H1 (cell line): ENCODE data around the gene UVSSA. TPM values are rescaled to one million over a fixed set of nuclear protein-coding genes. Genes with fewer than 3 reads are reported as not detected.
A peak's percentile ranks its signal among the peaks of the same experiment; 100 is the strongest.

Source experiments
- CTCF ChIA-PET: fragments of 300-600 bp; sonication (Branson Sonifier 250); formaldehyde crosslinking; loops from one replicate; lab custom pipeline; 2021; ENCODE audit not compliant: partially characterized antibody; lab: Charles Lee
- POLR2A ChIA-PET: fragments of 300-600 bp; sonication (Branson Sonifier 250); formaldehyde crosslinking; loops from one replicate; lab custom pipeline; 2021; ENCODE audit warnings: inconsistent platforms; ENCODE audit not compliant: partially characterized antibody; lab: Charles Lee
- DNase-seq, 2 experiments: peaks; one replicate each; pipeline versions ENCODE4 v3.0.0 to v3.0.0-alpha.2; 2010 to 2022; ENCODE audit warnings: low spot score in 2 of 2, low read depth in 1 of 2, mixed read lengths in 1 of 2
- FAIRE-seq: peaks from 2 replicates; lab custom pipeline; 2011; peaks lifted over from hg19 to GRCh38; lab: Jason Lieb, UNC
- H2AFZ ChIP-seq: 2 replicates; pipeline ENCODE4 v1.8.1; 2012; ENCODE audit warnings: low read length, inconsistent platforms
- H2AK5ac ChIP-seq: 2 replicates; pipeline ENCODE4 v1.6.1; 2013; ENCODE audit warnings: low read depth, low read length
- H2BK120ac ChIP-seq: replicated peaks from 2 replicates; pipeline ENCODE3; 2013; ENCODE audit warnings: low read depth, low read length, inconsistent platforms
- H2BK12ac ChIP-seq: 2 replicates; pipeline ENCODE4 v1.6.1; 2013; ENCODE audit warnings: low read depth, low read length
- H2BK15ac ChIP-seq: 2 replicates; pipeline ENCODE4 v1.6.1; 2013; ENCODE audit warnings: low read length
- H2BK20ac ChIP-seq: 2 replicates; pipeline ENCODE4 v1.6.1; 2013; ENCODE audit warnings: low read length
- H2BK5ac ChIP-seq: 2 replicates; pipeline ENCODE4 v1.6.1; 2013; ENCODE audit warnings: low read depth, low read length
- H3K14ac ChIP-seq: 2 replicates; pipeline ENCODE4 v1.6.1; 2013; ENCODE audit warnings: inconsistent platforms; ENCODE audit not compliant: insufficient read length
- H3K18ac ChIP-seq: 2 replicates; pipeline ENCODE4 v1.6.1; 2013; ENCODE audit warnings: low read length; ENCODE audit errors: extremely low read depth
- H3K23ac ChIP-seq: 2 replicates; pipeline ENCODE4 v1.6.1; 2013; ENCODE audit warnings: inconsistent platforms; ENCODE audit not compliant: insufficient read length
- H3K23me2 ChIP-seq: 2 replicates; pipeline ENCODE4 v1.6.1; 2013; ENCODE audit warnings: low read depth, low read length
- H3K27ac ChIP-seq: 2 replicates; pipeline ENCODE4 v1.6.1; 2011; ENCODE audit warnings: low read depth, low read length, inconsistent platforms
- H3K27me3 ChIP-seq, 4 experiments: replicated peaks in 1 of 4; 1 replicate in 1 of 4; 2 replicates in 3 of 4; pipeline versions ENCODE4 v1.6.1 to v1.8.1; 2011 to 2013; ENCODE audit warnings: low read length in 3 of 4, mild to moderate bottlenecking in 3 of 4, inconsistent platforms in 2 of 4, mixed read lengths in 2 of 4, moderate library complexity in 1 of 4; ENCODE audit not compliant: control insufficient read depth in 3 of 4, insufficient read depth in 3 of 4; ENCODE audit errors: extremely low read depth in 1 of 4
- H3K36me3 ChIP-seq, 4 experiments: 2 replicates each; pipeline versions ENCODE4 v1.6.1 to v1.8.1; 2011 to 2013; ENCODE audit warnings: mild to moderate bottlenecking in 4 of 4, low read length in 3 of 4, moderate library complexity in 2 of 4, control low read depth in 1 of 4, inconsistent platforms in 1 of 4; ENCODE audit not compliant: insufficient read depth in 4 of 4, control insufficient read depth in 2 of 4
- H3K4ac ChIP-seq: replicated peaks from 2 replicates; pipeline ENCODE3; 2013; ENCODE audit warnings: low read length, low read depth, mixed read lengths, inconsistent platforms; ENCODE audit not compliant: insufficient read length
- H3K4me1 ChIP-seq, 4 experiments: replicated peaks in 1 of 4; 1 replicate in 1 of 4; 2 replicates in 3 of 4; pipeline versions ENCODE4 v1.6.1 to v1.8.1; 2011 to 2013; ENCODE audit warnings: low read length in 3 of 4, inconsistent platforms in 2 of 4, mixed read lengths in 1 of 4; ENCODE audit not compliant: insufficient read depth in 4 of 4, control insufficient read depth in 3 of 4
- H3K4me2 ChIP-seq, 2 experiments: 2 replicates each; pipeline versions ENCODE4 v1.6.1 to v1.8.1; 2011 to 2013; ENCODE audit warnings: low read depth in 2 of 2, low read length in 2 of 2, control low read depth in 1 of 2, inconsistent platforms in 1 of 2, mild to moderate bottlenecking in 1 of 2; ENCODE audit not compliant: insufficient read depth in 1 of 2
- H3K4me3 ChIP-seq, 4 experiments: fragments of 200-600, 300-600 bp in 1 of 4; sonication (generic), shearing (Covaris generic), sonication (Bioruptor Twin) in 1 of 4; 2 replicates each; pipeline versions ENCODE4 v1.5.1 to v1.8.1; 2011 to 2016; ENCODE audit warnings: low read length in 4 of 4, low read depth in 3 of 4, control low read depth in 2 of 4, inconsistent platforms in 2 of 4, mild to moderate bottlenecking in 2 of 4, mixed read lengths in 1 of 4, moderate library complexity in 1 of 4; ENCODE audit not compliant: insufficient read depth in 2 of 4; ENCODE audit errors: extremely low read depth in 1 of 4
- H3K56ac ChIP-seq: replicated peaks from 2 replicates; pipeline ENCODE3; 2013; ENCODE audit warnings: low read depth, mild to moderate bottlenecking, mixed read lengths, low read length, inconsistent platforms; ENCODE audit not compliant: insufficient read length
- H3K79me1 ChIP-seq: 2 replicates; pipeline ENCODE4 v1.6.1; 2013; ENCODE audit warnings: low read depth, low read length, control low read depth
- H3K79me2 ChIP-seq, 2 experiments: 2 replicates each; pipeline versions ENCODE4 v1.6.1 to v1.8.1; 2012 to 2013; ENCODE audit warnings: low read length in 2 of 2, mild to moderate bottlenecking in 2 of 2, inconsistent platforms in 1 of 2; ENCODE audit not compliant: insufficient read depth in 2 of 2, control insufficient read depth in 1 of 2
- H3K9ac ChIP-seq, 4 experiments: replicated peaks in 1 of 4; 1 replicate in 1 of 4; 2 replicates in 3 of 4; pipeline versions ENCODE4 v1.6.1 to v1.8.1; 2011 to 2013; ENCODE audit warnings: low read depth in 3 of 4, low read length in 3 of 4, control low read depth in 2 of 4, mild to moderate bottlenecking in 2 of 4, moderate library complexity in 2 of 4, inconsistent platforms in 1 of 4; ENCODE audit errors: extremely low read depth in 1 of 4
- H3K9me3 ChIP-seq, 2 experiments: 2 replicates each; pipeline versions ENCODE4 v1.6.1 to v1.8.1; 2012 to 2013; ENCODE audit warnings: mild to moderate bottlenecking in 2 of 2, moderate library complexity in 2 of 2, control low read depth in 1 of 2, inconsistent platforms in 1 of 2, low read depth in 1 of 2, low read length in 1 of 2, mixed read lengths in 1 of 2; ENCODE audit not compliant: insufficient read depth in 2 of 2
- H4K20me1 ChIP-seq, 2 experiments: replicated peaks in 1 of 2; 2 replicates each; pipeline versions ENCODE3 to v1.8.1; 2011 to 2013; ENCODE audit warnings: inconsistent platforms in 2 of 2, low read length in 2 of 2, mild to moderate bottlenecking in 1 of 2; ENCODE audit not compliant: insufficient read depth in 2 of 2, control insufficient read depth in 1 of 2
- H4K5ac ChIP-seq: 2 replicates; pipeline ENCODE4 v1.6.1; 2013; ENCODE audit warnings: low read length, low read depth, mixed read lengths, inconsistent platforms; ENCODE audit not compliant: insufficient read length
- H4K8ac ChIP-seq: 2 replicates; pipeline ENCODE4 v1.8.0; 2013; ENCODE audit warnings: mild to moderate bottlenecking, moderate library complexity, low read length, inconsistent platforms; ENCODE audit not compliant: insufficient read depth; ENCODE audit errors: extremely low read depth
- H4K91ac ChIP-seq: replicated peaks from 2 replicates; pipeline ENCODE3; 2013; ENCODE audit warnings: low read length, mixed read lengths, inconsistent platforms; ENCODE audit not compliant: insufficient read length
- ASH2L ChIP-seq: fragments of 200-600, 300-600 bp; sonication (generic); IDR thresholded peaks from one replicate; pipeline ENCODE4 v1.7.1; 2017; ENCODE audit warnings: low read length
- GABPA ChIP-seq: IDR thresholded peaks from 2 replicates; pipeline ENCODE4 v1.6.1; 2011; ENCODE audit warnings: mild to moderate bottlenecking, low read length, moderate library complexity, borderline replicate concordance; ENCODE audit not compliant: insufficient read depth
- GTF2F1 ChIP-seq: IDR thresholded peaks from 2 replicates; pipeline ENCODE4 v1.6.1; 2012; ENCODE audit warnings: low read depth, low read length, improper control_type of control experiment, borderline replicate concordance
- HDAC2 ChIP-seq, 2 experiments: fragments of 300-600 bp in 1 of 2; sonication (generic) in 1 of 2; IDR thresholded peaks; 2 replicates each; pipeline ENCODE4 v1.6.1; 2011 to 2012; ENCODE audit warnings: low read depth in 2 of 2, low read length in 2 of 2, mild to moderate bottlenecking in 2 of 2, moderate library complexity in 2 of 2, borderline replicate concordance in 1 of 2, inconsistent platforms in 1 of 2
- JUN ChIP-seq: IDR thresholded peaks from 2 replicates; pipeline ENCODE4 v1.6.1; 2011; ENCODE audit warnings: low read depth, mild to moderate bottlenecking, improper control_type of control experiment, low read length
- POLR2A ChIP-seq, 2 experiments: IDR thresholded peaks; 1 replicate in 1 of 2; 2 replicates in 1 of 2; pipeline ENCODE4 v1.6.1; 2011; ENCODE audit warnings: low read depth in 2 of 2, low read length in 2 of 2, mild to moderate bottlenecking in 2 of 2; ENCODE audit errors: control extremely low read depth in 1 of 2
- POLR2AphosphoS5 ChIP-seq: IDR thresholded peaks from 2 replicates; pipeline ENCODE4 v1.6.1; 2011; ENCODE audit warnings: low read depth, low read length
- RFX5 ChIP-seq: IDR thresholded peaks from 2 replicates; pipeline ENCODE4 v1.6.1; 2011; ENCODE audit warnings: low read depth, low read length, improper control_type of control experiment, borderline replicate concordance
- SP2 ChIP-seq: IDR thresholded peaks from 2 replicates; pipeline ENCODE4 v1.6.1; 2012; ENCODE audit warnings: mild to moderate bottlenecking, low read length, inconsistent platforms
- SRF ChIP-seq: IDR thresholded peaks from 2 replicates; pipeline ENCODE4 v1.6.1; 2011; ENCODE audit warnings: mild to moderate bottlenecking, low read depth, low read length, moderate library complexity
- TEAD4 ChIP-seq: IDR thresholded peaks from 2 replicates; pipeline ENCODE4 v1.6.1; 2012; ENCODE audit warnings: low read depth, low read length, inconsistent platforms, mixed read lengths
- WGBS, 2 experiments: shearing (Covaris generic) in 1 of 2; methylation state at CpG; one replicate each; pipeline versions ENCODE4 v1.1.6 to v1.1.7; 2013 to 2015; ENCODE audit warnings: low lambda C conversion rate in 2 of 2, mixed read lengths in 2 of 2, inconsistent platforms in 1 of 2, low coverage in 1 of 2, missing lambda C conversion rate in 1 of 2; ENCODE audit not compliant: insufficient replicate concordance in 2 of 2, insufficient coverage in 1 of 2, insufficient read length in 1 of 2; ENCODE audit errors: extremely low coverage in 1 of 2, missing lambda C conversion rate in 1 of 2; 5-methylcytosine and 5-hydroxymethylcytosine counted together
- polyA plus RNA-seq, 7 experiments: library from polyadenylated mRNA; depleted of rRNA in 3 of 7; stranded (reverse) in 5 of 7; unstranded in 2 of 7; fragments of >200 nt in 5 of 7; fragments of 200-250 nt in 2 of 7; gene quantifications; 1 replicate in 5 of 7; 2 replicates in 1 of 7; 4 replicates in 1 of 7; pipeline versions ENCODE4 v1.2.1 to v1.2.3, GENCODE V29; 2011 to 2013; ENCODE audit warnings: missing spikeins in 2 of 7, mixed read lengths in 2 of 7
- total RNA-seq: library from RNA; stranded (reverse); fragmentation: NEBNext Ultra II Directional; extraction: Animal tissue kit (Norgen Biotek cat#: 25700); gene quantifications from 2 replicates; pipeline ENCODE4 v1.2.1, GENCODE V29; 2021

UVSSA gene
- total and polyA plus RNA-seq, 2 of the 8 experiments (the other 6 are each of a cell fraction or from before 2014, with no cell fraction given): 14.5 to 19.4 TPM

- Histone ChIP-seq H2BK5ac (no peak overlapping the region), H3K79me1 (peaks cover 2% of the 10 kb centered on the region; the same call in 1 of the 2 replicates), H3K4me1 (peaks cover 0 to 6% (median 2%) of the 10 kb centered on the region in 4 experiments; a peak in 3 of 7 replicates), H4K91ac (peak overlapping the region; percentile 69), H3K27me3 (no peaks in the 10 kb centered on the region), H3K23me2 (peaks cover 10% of the 10 kb centered on the region), H3K4me3 (peak overlapping the region; percentile 65 to 86 (median 76)), H3K14ac (no peak overlapping the region), H3K23ac (no peak overlapping the region), H3K56ac (peak overlapping the region; percentile 52), H2BK120ac (no peak overlapping the region), H3K27ac (peak overlapping the region; percentile 39; the same call in 1 of the 2 replicates), H3K36me3 (peaks cover 0 to 7% (median 4%) of the 10 kb centered on the region in 4 experiments; a peak in 5 of 8 replicates), H3K4me2 (peak overlapping the region; percentile 77), H2AK5ac (no peak overlapping the region), H2AFZ (no peak overlapping the region), H3K18ac (peak overlapping the region; percentile 60), H3K4ac (peak overlapping the region; percentile 32), H2BK20ac (no peak overlapping the region), H2BK12ac (no peak overlapping the region), H2BK15ac (no peak overlapping the region), H3K79me2 (peaks cover 0 to 9% of the 10 kb centered on the region in 2 experiments; a peak in 2 of 4 replicates), H3K9ac (peak overlapping the region in 3 of 4 experiments; percentile 38 to 59 (median 56); a peak in 5 of 7 replicates), H3K9me3 (no peaks in the 10 kb centered on the region), H4K20me1 (peaks cover 0 to 3% of the 10 kb centered on the region in 2 experiments), H4K8ac (peak overlapping the region; percentile 89), H4K5ac (peak overlapping the region; percentile 68)
- CTCF ChIA-PET: interaction anchor here (0.9 to 1.8 kb wide), 5 partner anchors 9 to 210 kb away, joined by 3 to 7 read pairs (median 4); no protein-coding TSS in a partner anchor
- FAIRE-seq: no peak
- POLR2A ChIA-PET: interaction anchor here (0.5 to 5.7 kb wide), 13 partner anchors 10 to 344 kb away, joined by 3 to 49 read pairs (median 4); partner anchors contain the start of genes CTBP1 and MAEA
- 4% methylated on average over 27 of the region's 76 CpGs; no CpG with 5 or more reads in 1 of the 2 experiments for WGBS, 2 experiments
- peak in 1 of 2 experiments; percentile 59 for DNase-seq
- TF ChIP-seq SRF (no peak), GTF2F1 (no peak), TEAD4 (no peak), SP2 (no peak), POLR2A (IDR thresholded peaks at IDR 0.05; ENCODE audit: control extremely low read depth in 1 of 2, low read depth in 2 of 2, low read length in 2 of 2) (no peak), RFX5 (no peak), HDAC2 (IDR thresholded peaks at IDR 0.05; ENCODE audit: borderline replicate concordance in 1 of 2, low read depth in 2 of 2, low read length in 2 of 2) (0 out of 4 replicates have a peak, but pooled peaks of 1 of the 2 experiments have one; percentile 31), GABPA (0 out of 2 replicates have a peak, but pooled peaks have one; percentile 1), JUN (no peak), ASH2L (peak; percentile 34), POLR2AphosphoS5 (no peak)
These were observed 866 bp upstream of the UVSSA start for GRCh38 chr4:1345903-1346780.
